Choroid plexus epithelial cell (primary cell): Measurements from ENCODE around the gene INPP4B.

Source experiments
- DNase-seq: peaks from one replicate; pipeline ENCODE4 v3.0.0-alpha.2; 2010; ENCODE audit warnings: low read depth
- H3K4me3 ChIP-seq: 2 replicates; pipeline ENCODE4 v1.5.1; 2011; ENCODE audit warnings: low read depth, mild to moderate bottlenecking, control low read depth, low read length, moderate library complexity
- TF ChIP-seq, protein P1 (sequence below): conservative IDR thresholded peaks from 2 replicates; pipeline ENCODE4 v1.5.1; 2011; ENCODE audit warnings: low read depth, mild to moderate bottlenecking, control low read depth, inconsistent platforms, low read length, moderate library complexity

INPP4B gene

DNA sequence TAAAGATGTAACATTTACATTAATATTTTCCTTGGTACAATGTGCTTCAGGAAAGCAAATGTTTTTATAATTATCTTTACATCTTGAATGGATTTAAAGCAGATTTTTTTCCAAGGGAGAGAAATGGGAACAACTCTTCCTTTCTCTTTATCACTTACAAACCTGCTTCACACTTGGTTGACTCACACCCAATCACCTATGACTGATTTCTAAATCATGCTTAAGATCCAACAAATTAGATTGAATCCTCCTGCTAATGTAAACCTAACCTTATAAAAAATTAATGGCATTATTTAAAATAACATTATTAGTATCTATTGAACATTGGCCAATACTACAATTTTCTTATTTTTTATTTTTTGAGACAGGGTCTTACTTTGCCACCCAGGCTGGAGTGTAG lies 127.1 kb downstream of the INPP4B start:
- TF ChIP-seq, protein P1, sequence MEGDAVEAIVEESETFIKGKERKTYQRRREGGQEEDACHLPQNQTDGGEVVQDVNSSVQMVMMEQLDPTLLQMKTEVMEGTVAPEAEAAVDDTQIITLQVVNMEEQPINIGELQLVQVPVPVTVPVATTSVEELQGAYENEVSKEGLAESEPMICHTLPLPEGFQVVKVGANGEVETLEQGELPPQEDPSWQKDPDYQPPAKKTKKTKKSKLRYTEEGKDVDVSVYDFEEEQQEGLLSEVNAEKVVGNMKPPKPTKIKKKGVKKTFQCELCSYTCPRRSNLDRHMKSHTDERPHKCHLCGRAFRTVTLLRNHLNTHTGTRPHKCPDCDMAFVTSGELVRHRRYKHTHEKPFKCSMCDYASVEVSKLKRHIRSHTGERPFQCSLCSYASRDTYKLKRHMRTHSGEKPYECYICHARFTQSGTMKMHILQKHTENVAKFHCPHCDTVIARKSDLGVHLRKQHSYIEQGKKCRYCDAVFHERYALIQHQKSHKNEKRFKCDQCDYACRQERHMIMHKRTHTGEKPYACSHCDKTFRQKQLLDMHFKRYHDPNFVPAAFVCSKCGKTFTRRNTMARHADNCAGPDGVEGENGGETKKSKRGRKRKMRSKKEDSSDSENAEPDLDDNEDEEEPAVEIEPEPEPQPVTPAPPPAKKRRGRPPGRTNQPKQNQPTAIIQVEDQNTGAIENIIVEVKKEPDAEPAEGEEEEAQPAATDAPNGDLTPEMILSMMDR, result no peak
- no peak for DNase-seq
- no peak overlapping the region for H3K4me3 ChIP-seq

DNA sequence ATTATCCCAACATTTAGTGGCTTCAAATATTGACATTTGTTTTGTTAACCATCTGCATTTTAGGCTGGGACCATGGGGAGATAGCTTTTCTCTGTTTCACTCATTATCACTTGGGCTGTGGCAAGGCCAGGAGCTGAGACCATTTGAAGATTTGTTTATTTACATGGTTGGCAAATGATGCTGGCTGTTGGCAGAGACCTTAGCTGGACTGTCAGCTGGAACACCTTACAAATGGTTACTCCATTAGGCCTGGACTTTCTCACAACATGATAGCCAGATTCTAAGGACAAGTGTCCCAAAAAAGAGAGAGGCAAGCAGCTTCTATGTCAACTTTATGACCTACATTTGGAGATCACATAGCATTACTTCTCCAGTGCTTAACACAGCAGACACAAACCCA lies 130.4 kb downstream of the INPP4B start:
- no peak overlapping the region for H3K4me3 ChIP-seq
- TF ChIP-seq, protein P1, result no peak
- no peak for DNase-seq

DNA sequence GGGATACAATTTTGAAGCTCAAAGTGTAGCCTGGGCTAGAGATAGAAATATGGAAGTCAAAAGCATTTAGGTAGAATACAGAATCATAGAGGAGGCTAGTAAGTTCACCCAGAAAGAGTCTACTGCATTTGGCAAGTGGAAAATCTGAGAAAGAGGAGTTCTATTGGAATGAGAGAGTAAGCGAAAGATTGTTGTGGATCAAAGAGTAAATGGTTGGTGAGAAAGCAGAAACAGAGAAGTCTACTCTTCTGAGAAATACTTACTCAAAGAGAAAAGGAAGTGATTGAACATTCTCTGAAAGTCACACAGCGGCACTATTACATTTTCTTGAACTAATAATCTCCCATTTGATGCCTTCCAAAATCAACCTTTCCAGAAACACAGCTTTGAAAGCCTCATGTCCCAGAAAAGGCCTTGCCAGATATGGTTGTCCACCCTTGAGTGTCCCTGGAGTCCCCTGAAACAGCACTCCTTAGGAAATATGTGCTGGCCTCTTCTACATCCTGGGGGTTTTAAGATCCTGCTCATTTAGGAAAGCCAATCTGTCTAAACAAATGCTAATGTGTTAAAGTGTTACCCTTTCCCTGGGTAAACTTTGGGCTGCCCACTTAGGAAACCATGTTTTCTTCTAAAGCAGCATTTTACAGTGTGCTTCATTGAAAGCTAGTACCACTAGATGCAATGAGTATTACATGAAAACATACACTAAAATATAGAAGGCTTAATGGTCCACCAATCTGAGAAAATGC lies 132.6 kb downstream of the INPP4B start:
- TF ChIP-seq, protein P1, result no peak
- DNase-seq, result no peak
- no peak overlapping the region for H3K4me3 ChIP-seq

DNA sequence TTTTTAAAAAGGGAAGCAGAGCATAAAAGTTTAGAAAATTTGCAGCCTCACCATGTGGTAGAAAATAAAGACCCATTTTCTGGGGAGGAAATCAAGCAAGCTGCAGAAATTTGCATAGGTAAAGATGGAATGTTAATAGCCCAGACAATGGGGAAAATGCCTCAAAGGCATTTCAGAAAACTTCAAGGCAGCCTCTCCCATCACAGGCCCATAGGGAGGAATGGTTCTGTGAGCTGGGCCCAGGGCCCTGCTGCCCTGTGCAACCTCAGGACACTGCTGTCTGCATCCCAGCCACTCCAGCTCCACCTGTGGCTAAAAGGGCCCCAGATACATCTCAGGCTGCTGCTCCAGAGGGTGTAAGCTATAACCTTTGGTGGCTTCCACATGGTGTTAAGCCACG lies 137.9 kb downstream of the INPP4B start:
- DNase-seq, result no peak
- TF ChIP-seq, protein P1, result no peak
- no peak overlapping the region for H3K4me3 ChIP-seq

DNA sequence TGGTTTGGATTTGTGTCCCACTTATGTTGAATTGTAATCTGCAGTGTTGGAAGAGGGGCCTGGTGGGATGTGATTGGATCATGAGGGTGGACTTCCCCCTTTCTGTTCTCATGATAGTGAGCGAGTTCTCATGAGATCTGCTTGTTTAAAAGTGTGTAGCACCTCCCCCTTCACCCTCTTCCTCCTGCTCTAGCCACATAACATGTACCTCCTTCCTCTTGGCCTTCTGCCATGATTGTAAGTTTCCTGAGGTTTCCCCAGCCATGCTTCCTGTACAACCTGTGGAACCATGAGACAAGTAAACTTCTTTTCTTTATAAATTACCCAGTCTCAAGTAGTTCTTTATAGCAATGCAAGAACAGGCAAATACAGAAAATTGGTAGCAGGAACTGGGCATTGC lies 138.7 kb downstream of the INPP4B start:
- no peak for DNase-seq
- H3K4me3 ChIP-seq, result no peak overlapping the region
- TF ChIP-seq, protein P1, result no peak

DNA sequence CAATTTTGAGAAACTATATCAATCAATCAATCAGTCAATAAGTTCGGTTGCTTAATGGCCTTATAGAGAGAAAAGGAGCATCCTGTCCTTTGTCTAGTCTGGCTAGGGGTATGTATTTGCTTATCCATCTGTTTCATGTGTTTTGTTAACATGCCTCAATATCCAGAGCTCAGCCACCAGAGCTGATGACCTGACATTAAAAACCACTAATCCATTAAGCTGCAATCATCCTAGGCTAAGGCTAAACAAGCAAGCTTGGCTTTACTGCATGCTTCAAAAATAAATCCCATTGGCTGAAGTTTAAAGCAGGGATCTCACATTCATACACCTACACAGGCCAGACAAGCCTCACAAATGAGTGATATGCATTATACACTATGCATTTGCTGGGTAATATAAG lies 139.7 kb downstream of the INPP4B start:
- H3K4me3 ChIP-seq, result no peak overlapping the region
- DNase-seq, result no peak
- TF ChIP-seq, protein P1, result no peak

DNA sequence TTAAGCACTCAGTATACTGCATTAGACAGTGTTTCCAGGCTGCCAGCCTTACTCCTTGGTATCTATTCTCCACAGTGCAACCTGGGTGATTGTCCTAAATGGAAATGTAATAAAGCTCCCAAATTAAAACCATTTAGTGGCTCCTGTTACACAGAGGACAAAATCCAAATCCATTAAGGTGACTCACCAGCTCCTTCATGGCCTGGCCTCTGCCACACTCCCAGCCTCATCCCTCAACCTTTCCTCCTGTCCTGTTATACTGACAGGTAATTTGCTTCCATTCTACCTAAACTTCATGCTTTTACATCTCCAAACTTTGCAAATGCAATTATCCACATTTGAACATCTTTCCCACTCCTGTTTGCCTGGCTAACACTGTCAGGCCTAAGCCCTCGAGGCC lies 140.3 kb downstream of the INPP4B start:
- TF ChIP-seq, protein P1, result no peak
- no peak overlapping the region for H3K4me3 ChIP-seq
- DNase-seq, result no peak
